K562 (cell line): ENCODE measurements around the gene ZNF296. TPM values are rescaled to one million over a fixed set of nuclear protein-coding genes. Genes with fewer than 3 reads are reported as not detected.

Experiments used
- CAMTA2 ChIP-seq: fragments of 250-450 bp; sonication (Bioruptor Pico); conservative IDR thresholded peaks from 2 replicates; pipeline ENCODE4 v1.5.1; 2022
- DACH1 ChIP-seq: fragments of 450-650 bp; IDR thresholded peaks from 2 replicates; pipeline ENCODE4 v1.6.1; 2018; ENCODE audit not compliant: partially characterized antibody
- ELF4 ChIP-seq: fragments of 450-650 bp; formaldehyde crosslinking; IDR thresholded peaks from 2 replicates; pipeline ENCODE4 v1.4.0; 2022; ENCODE audit warnings: missing genetic modification characterization
- HES1 ChIP-seq: fragments of 450-650 bp; IDR thresholded peaks from 2 replicates; pipeline ENCODE4 v1.6.1; 2016; ENCODE audit warnings: low read depth, mild to moderate bottlenecking, moderate library complexity
- HMG20B ChIP-seq: fragments of 250-450 bp; sonication (Bioruptor Pico); IDR thresholded peaks from 2 replicates; pipeline ENCODE4 v1.5.0; 2021; ENCODE audit warnings: mild to moderate bottlenecking
- HNRNPLL ChIP-seq: fragments of 200-400 bp; formaldehyde crosslinking; IDR thresholded peaks from 2 replicates; pipeline ENCODE4 v1.6.1; 2017; ENCODE audit warnings: low read length, low read depth, mild to moderate bottlenecking; ENCODE audit not compliant: poor library complexity, severe bottlenecking
- KLF6 ChIP-seq: fragments of 250-450 bp; sonication (Bioruptor Pico); IDR thresholded peaks from 2 replicates; pipeline ENCODE4 v1.4.0; 2020; ENCODE audit warnings: mild to moderate bottlenecking, moderate library complexity, borderline replicate concordance
- RFX7 ChIP-seq: fragments of 250-450 bp; sonication (Bioruptor Pico); IDR thresholded peaks from 2 replicates; pipeline ENCODE4 v1.5.1; 2021; ENCODE audit warnings: mild to moderate bottlenecking
- SMARCB1 ChIP-seq: IDR thresholded peaks from 2 replicates; pipeline ENCODE4 v1.6.1; 2011; ENCODE audit warnings: improper control_type of control experiment, low read depth; ENCODE audit not compliant: insufficient read length
- SRF ChIP-seq, 2 experiments: fragments of 250-450, 450-650 bp in 1 of 2; sonication (Bioruptor Pico) in 1 of 2; sonication (generic) in 1 of 2; formaldehyde crosslinking; IDR thresholded peaks; 2 replicates each; pipeline versions ENCODE4 v1.5.0 to v1.5.1; 2020 to 2022; ENCODE audit warnings: mild to moderate bottlenecking in 1 of 2, missing genetic modification reagents in 1 of 2
- TEAD1 ChIP-seq, 2 experiments: fragments of 450-650 bp in 1 of 2; sonication (generic) in 1 of 2; formaldehyde crosslinking; IDR thresholded peaks; 2 replicates each; pipeline versions ENCODE4 v1.4.0 to v1.8.0; 2020 to 2022; ENCODE audit warnings: mild to moderate bottlenecking in 2 of 2, missing genetic modification reagents in 1 of 2
- TOE1 ChIP-seq, 2 experiments: fragments of 450-650 bp in 1 of 2; sonication (generic) in 1 of 2; formaldehyde crosslinking in 1 of 2; IDR thresholded peaks; 2 replicates each; pipeline versions ENCODE4 v1.7.1 to v1.8.0; 2016 to 2022; ENCODE audit warnings: borderline replicate concordance in 2 of 2, mild to moderate bottlenecking in 2 of 2, antibody characterized with exemption in 1 of 2, inconsistent platforms in 1 of 2, low read depth in 1 of 2, missing genetic modification reagents in 1 of 2, moderate library complexity in 1 of 2
- TRIM28 ChIP-seq: fragments of 450-650 bp; IDR thresholded peaks from 2 replicates; pipeline ENCODE4 v1.6.1; 2017
- ZNF174 ChIP-seq: fragments of 250-450 bp; sonication (Bioruptor Pico); IDR thresholded peaks from 2 replicates; pipeline ENCODE4 v1.4.0; 2020; ENCODE audit warnings: mild to moderate bottlenecking
- ZNF239 ChIP-seq: fragments of 250-450 bp; sonication (Bioruptor Pico); IDR thresholded peaks from 2 replicates; pipeline ENCODE4 v1.4.0; 2020; ENCODE audit warnings: mild to moderate bottlenecking
- ZNF449 ChIP-seq: fragments of 250-450 bp; sonication (Bioruptor Pico); IDR thresholded peaks from 2 replicates; pipeline ENCODE4 v1.8.0; 2022; ENCODE audit warnings: moderate library complexity, mild to moderate bottlenecking, inconsistent platforms
- ZNF507 ChIP-seq: conservative IDR thresholded peaks from 2 replicates; pipeline ENCODE4 v1.6.1; 2017; ENCODE audit warnings: missing genetic modification characterization, missing compliant biosample characterization
- ZNF780A ChIP-seq: fragments of 250-450 bp; sonication (Bioruptor Pico); IDR thresholded peaks from 2 replicates; pipeline ENCODE4 v1.5.0; 2021; ENCODE audit warnings: mild to moderate bottlenecking
- polyA plus RNA-seq, 8 experiments: library from polyadenylated mRNA; depleted of rRNA in 4 of 8; stranded (reverse) in 5 of 8; unstranded in 3 of 8; fragments of >200 nt; fragmentation: Nextera tagmentation in 2 of 8; fragmentation: Illumina TruSeq in 1 of 8; extraction: Ambion mirVana in 2 of 8; extraction: Trizol in 1 of 8; gene quantifications; 2 replicates each; pipeline versions ENCODE4 v1.2.1 to v1.2.3, GENCODE V29; 2011 to 2014; ENCODE audit warnings: inconsistent platforms in 1 of 8, missing spikeins in 1 of 8
- total RNA-seq, 7 experiments: library from RNA; depleted of rRNA in 6 of 7; stranded (reverse); fragments of >200 nt in 6 of 7; fragmentation: Illumina TruSeq in 2 of 7; extraction: Trizol in 2 of 7; gene quantifications; 2 replicates each; pipeline versions ENCODE4 v1.2.1 to v1.2.3, GENCODE V29; 2011 to 2021; ENCODE audit warnings: low replicate concordance in 1 of 7
- TF ChIP-seq, protein P1 (sequence below): fragments of 450-650 bp; formaldehyde crosslinking; IDR thresholded peaks from 2 replicates; pipeline ENCODE4 v1.4.0; 2020; ENCODE audit warnings: mild to moderate bottlenecking, moderate library complexity
- TF ChIP-seq, protein P2 (sequence below): fragments of 250-450 bp; sonication (Bioruptor Pico); IDR thresholded peaks from 2 replicates; pipeline ENCODE4 v1.4.0; 2020
- TF ChIP-seq, protein P3 (sequence below): fragments of 250-450 bp; sonication (Bioruptor Pico); IDR thresholded peaks from 2 replicates; pipeline ENCODE4 v1.8.0; 2021; ENCODE audit warnings: borderline replicate concordance, mild to moderate bottlenecking, moderate library complexity; ENCODE audit not compliant: poor library complexity, severe bottlenecking

The ZNF296 gene
- total and polyA plus RNA-seq, 9 of the 15 experiments (the other 6 are each of a cell fraction or from before 2014, with no cell fraction given), result 0.03 to 8.8 (median 0.47) TPM; not detected in 1

DNA sequence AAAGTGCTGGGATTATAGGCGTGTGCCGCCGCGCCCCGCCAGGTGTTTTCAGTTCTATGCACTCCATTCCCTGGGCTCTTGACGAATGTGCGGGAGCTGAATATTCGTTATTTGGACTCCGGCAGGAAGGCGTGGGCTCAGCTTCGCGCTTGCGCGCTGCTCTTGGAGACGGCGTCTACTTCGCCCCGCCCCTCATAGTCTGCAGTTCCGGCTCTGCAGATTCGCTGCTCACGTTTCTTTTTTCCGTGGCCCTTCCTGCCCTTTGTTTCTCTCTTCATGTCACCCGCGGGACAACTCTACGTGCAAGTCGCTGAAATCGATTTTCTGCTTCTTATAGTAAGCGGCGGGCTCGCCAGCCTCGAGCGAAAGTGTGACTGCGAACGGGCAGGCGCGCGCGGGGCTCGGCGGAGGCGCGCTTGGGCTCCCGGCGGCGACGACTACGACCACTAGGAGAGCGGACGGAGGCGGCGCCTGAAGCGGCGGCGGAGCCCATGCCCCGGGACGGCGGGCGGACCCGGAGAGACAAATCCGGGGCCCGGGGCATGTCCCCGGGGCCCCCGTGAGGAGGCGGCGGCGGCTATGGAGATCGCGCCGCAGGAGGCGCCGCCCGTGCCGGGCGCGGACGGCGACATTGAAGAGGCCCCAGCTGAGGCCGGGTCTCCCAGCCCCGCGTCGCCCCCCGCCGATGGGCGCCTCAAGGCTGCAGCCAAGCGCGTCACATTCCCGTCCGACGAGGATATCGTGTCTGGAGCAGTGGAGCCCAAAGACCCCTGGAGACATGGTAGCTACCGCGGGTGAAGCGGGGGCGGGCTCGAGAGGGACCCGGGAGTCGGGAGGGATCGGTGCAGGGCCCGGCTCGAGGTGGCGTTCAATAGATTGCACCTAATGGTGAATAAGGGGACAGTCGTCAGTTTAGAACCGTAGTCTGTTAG is 16.7 kb upstream of the ZNF296 start, which contains the start of gene PPP1R37 (continued):
- no peak for TF ChIP-seq ZNF449
- 0 out of 2 replicates have a peak, but pooled peaks have one; percentile 34 for TF ChIP-seq HES1
- TF ChIP-seq, protein P1, sequence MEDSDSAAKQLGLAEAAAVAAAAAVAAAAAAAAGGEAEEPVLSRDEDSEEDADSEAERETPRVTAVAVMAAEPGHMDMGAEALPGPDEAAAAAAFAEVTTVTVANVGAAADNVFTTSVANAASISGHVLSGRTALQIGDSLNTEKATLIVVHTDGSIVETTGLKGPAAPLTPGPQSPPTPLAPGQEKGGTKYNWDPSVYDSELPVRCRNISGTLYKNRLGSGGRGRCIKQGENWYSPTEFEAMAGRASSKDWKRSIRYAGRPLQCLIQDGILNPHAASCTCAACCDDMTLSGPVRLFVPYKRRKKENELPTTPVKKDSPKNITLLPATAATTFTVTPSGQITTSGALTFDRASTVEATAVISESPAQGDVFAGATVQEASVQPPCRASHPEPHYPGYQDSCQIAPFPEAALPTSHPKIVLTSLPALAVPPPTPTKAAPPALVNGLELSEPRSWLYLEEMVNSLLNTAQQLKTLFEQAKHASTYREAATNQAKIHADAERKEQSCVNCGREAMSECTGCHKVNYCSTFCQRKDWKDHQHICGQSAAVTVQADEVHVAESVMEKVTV, result no peak
- peak; percentile 53 for TF ChIP-seq HNRNPLL
- TF ChIP-seq SMARCB1, result no peak
- no peak for TF ChIP-seq ZNF780A
- peak; percentile 17; the same call in 1 of the 2 replicates for TF ChIP-seq ZNF239 (CRISPR knock-in tag)
- no peak for TF ChIP-seq CAMTA2 (CRISPR knock-in tag)
- no peak for TF ChIP-seq ZNF174 (CRISPR knock-in tag)
- TF ChIP-seq, protein P2, sequence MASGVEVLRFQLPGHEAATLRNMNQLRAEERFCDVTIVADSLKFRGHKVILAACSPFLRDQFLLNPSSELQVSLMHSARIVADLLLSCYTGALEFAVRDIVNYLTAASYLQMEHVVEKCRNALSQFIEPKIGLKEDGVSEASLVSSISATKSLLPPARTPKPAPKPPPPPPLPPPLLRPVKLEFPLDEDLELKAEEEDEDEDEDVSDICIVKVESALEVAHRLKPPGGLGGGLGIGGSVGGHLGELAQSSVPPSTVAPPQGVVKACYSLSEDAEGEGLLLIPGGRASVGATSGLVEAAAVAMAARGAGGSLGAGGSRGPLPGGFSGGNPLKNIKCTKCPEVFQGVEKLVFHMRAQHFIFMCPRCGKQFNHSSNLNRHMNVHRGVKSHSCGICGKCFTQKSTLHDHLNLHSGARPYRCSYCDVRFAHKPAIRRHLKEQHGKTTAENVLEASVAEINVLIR (CRISPR knock-in tag), result 0 out of 2 replicates have a peak, but pooled peaks have one; percentile 52
- peak; percentile 91; the same call in 1 of the 2 replicates for TF ChIP-seq TOE1 (IDR thresholded peaks at IDR 0.05; ENCODE audit: borderline replicate concordance)
- no peak for TF ChIP-seq TOE1 (CRISPR knock-in tag; IDR thresholded peaks at IDR 0.05; ENCODE audit: borderline replicate concordance, low read depth)
- TF ChIP-seq, protein P3, sequence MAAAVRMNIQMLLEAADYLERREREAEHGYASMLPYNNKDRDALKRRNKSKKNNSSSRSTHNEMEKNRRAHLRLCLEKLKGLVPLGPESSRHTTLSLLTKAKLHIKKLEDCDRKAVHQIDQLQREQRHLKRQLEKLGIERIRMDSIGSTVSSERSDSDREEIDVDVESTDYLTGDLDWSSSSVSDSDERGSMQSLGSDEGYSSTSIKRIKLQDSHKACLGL (CRISPR knock-in tag), result peak; percentile 51
- peak; percentile 5 for TF ChIP-seq DACH1
- no peak for TF ChIP-seq HMG20B (CRISPR knock-in tag)
- no peak for TF ChIP-seq RFX7
- no peak for TF ChIP-seq ELF4
- TF ChIP-seq ZNF507 (tag), result no peak
- TF ChIP-seq TEAD1 (CRISPR knock-in tag; IDR thresholded peaks at IDR 0.05), result peak; percentile 40 to 93; a peak in 3 of 4 replicates
- 0 out of 2 replicates have a peak, but pooled peaks have one; percentile 30 for TF ChIP-seq TRIM28
- peak in 1 of 2 experiments; percentile 38; a peak in 1 of 4 replicates for TF ChIP-seq SRF (CRISPR knock-in tag; IDR thresholded peaks at IDR 0.05)
- TF ChIP-seq KLF6 (CRISPR knock-in tag), result no peak
